ENCODE data around the gene PNMA1.

Gene PNMA1

GRCh38 chr14:73663548-73664212 lies 50.5 kb downstream of the PNMA1 start:
- TF ChIP-seq GATA2 (IDR thresholded peaks at IDR 0.05; ENCODE audit: low read depth, low read length) (no peak), GATA3 (IDR thresholded peaks at IDR 0.05; ENCODE audit: low read depth, low read length) (no peak)

- TF ChIP-seq GATA2 (IDR thresholded peaks at IDR 0.05; ENCODE audit: low read depth, low read length) (no peak), GATA3 (IDR thresholded peaks at IDR 0.05; ENCODE audit: low read depth, low read length) (no peak)
These were observed 51.7 kb downstream of the PNMA1 start for GRCh38 chr14:73662487-73662943.

- TF ChIP-seq GATA2 (IDR thresholded peaks at IDR 0.05; ENCODE audit: low read depth, low read length) (no peak), GATA3 (IDR thresholded peaks at IDR 0.05; ENCODE audit: low read depth, low read length) (no peak)
These were observed 52.3 kb downstream of the PNMA1 start for GRCh38 chr14:73661872-73662271.
